DND-41 (cell line): ENCODE measurements around the gene LIG1.

Experiments used
- ATAC-seq: fragments of 200-7000 bp; cut with Tn5 transposase; 3 replicates; pipeline ENCODE4 v1.9.1; 2021; ENCODE audit warnings: low read depth; ENCODE audit not compliant: insufficient read depth
- DNase-seq: peaks from one replicate; pipeline ENCODE4 v3.0.0-alpha.2; 2020
- H2AFZ ChIP-seq: 2 replicates; pipeline ENCODE4 v1.6.0; 2012; ENCODE audit warnings: low read depth, low read length
- H3K27ac ChIP-seq: 2 replicates; pipeline ENCODE4 v1.5.1; 2012; ENCODE audit warnings: low read length, inconsistent platforms
- H3K27me3 ChIP-seq: fragments of 200-600 bp; sonication (generic); 2 replicates; pipeline ENCODE4 v1.6.0; 2012; ENCODE audit warnings: low read length, mild to moderate bottlenecking, inconsistent platforms; ENCODE audit not compliant: insufficient read depth, poor library complexity
- H3K36me3 ChIP-seq: 2 replicates; pipeline ENCODE4 v1.5.1; 2012; ENCODE audit warnings: low read length, inconsistent platforms; ENCODE audit not compliant: insufficient read depth
- H3K4me1 ChIP-seq: 2 replicates; pipeline ENCODE4 v1.5.1; 2012; ENCODE audit warnings: mild to moderate bottlenecking, low read length; ENCODE audit not compliant: insufficient read depth
- H3K4me2 ChIP-seq: 2 replicates; pipeline ENCODE4 v1.6.0; 2012; ENCODE audit warnings: mild to moderate bottlenecking, moderate library complexity, low read length, inconsistent platforms; ENCODE audit not compliant: insufficient read depth
- H3K4me3 ChIP-seq, 2 experiments: fragments of 200-600 bp in 1 of 2; shearing (Covaris generic) in 1 of 2; 2 replicates each; pipeline ENCODE4 v1.5.1; 2012 to 2016; ENCODE audit warnings: inconsistent platforms in 2 of 2, low read length in 2 of 2, mild to moderate bottlenecking in 2 of 2, low read depth in 1 of 2, moderate library complexity in 1 of 2
- H3K79me2 ChIP-seq: 2 replicates; pipeline ENCODE4 v1.6.0; 2012; ENCODE audit warnings: low read length, inconsistent platforms; ENCODE audit not compliant: insufficient read depth
- H3K9ac ChIP-seq: 2 replicates; pipeline ENCODE4 v1.6.0; 2012; ENCODE audit warnings: low read depth, mild to moderate bottlenecking, inconsistent platforms, low read length, moderate library complexity
- H3K9me3 ChIP-seq: 2 replicates; pipeline ENCODE4 v1.5.1; 2012; ENCODE audit warnings: low read length, moderate library complexity, mild to moderate bottlenecking, inconsistent platforms; ENCODE audit not compliant: insufficient read depth, severe bottlenecking
- H4K20me1 ChIP-seq: 2 replicates; pipeline ENCODE4 v1.6.0; 2012; ENCODE audit warnings: low read length; ENCODE audit not compliant: insufficient read depth
- EZH2 ChIP-seq: IDR thresholded peaks from 3 replicates; pipeline ENCODE4 v1.6.1; 2012; ENCODE audit warnings: borderline replicate concordance, low read depth, mild to moderate bottlenecking, moderate library complexity, low read length, inconsistent platforms; ENCODE audit not compliant: severe bottlenecking
- TF ChIP-seq, protein P1 (sequence below): IDR thresholded peaks from 2 replicates; pipeline ENCODE4 v1.5.1; 2012; ENCODE audit warnings: borderline replicate concordance, low read length, moderate library complexity, mild to moderate bottlenecking; ENCODE audit not compliant: poor library complexity, severe bottlenecking; ENCODE audit errors: extremely low read depth

LIG1 gene

DNA sequence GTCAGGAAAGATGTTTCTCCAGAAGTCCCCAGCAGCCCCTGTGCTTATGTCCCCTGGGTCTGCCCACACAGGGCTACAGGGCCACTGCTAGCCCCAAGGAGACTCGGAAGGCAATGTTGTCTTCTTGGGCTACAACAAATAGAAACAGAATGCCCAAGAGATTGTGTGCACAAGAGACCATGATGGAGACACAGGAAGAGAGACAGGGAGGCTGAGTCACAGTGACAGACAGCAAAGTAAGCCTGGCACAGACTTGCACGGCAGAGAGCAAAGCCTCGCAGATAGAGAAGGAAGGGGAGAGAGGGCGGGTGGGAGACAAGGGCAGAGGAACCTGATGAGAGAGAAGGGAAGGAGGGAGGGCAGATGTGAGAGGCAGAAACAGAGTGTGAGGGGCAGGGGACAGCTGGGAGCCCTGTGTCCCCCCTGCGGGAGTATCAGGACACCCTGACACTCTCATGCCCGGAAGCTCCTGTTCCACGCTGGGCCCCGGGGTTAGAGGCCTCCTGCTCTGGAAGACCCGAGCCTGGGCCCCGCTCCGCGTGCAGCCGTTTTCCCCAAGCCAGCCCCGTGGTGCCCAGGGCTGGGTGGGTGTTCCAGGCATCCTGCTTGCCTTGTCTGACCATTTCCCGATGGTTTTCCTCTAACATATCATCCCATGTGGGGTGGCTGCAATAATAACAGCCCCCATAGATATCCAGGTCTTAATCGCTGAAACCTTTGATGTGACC lies 56.8 kb downstream of the LIG1 start:
- DNase-seq (no peak), ATAC-seq (no peak)
- Histone ChIP-seq H3K36me3 (peaks cover 38% of the 10 kb centered on the region), H4K20me1 (no peaks in the 10 kb centered on the region), H2AFZ (no peak overlapping the region), H3K9ac (no peak overlapping the region), H3K27ac (no peak overlapping the region), H3K4me2 (no peak overlapping the region), H3K4me3 (no peak overlapping the region), H3K4me1 (peaks cover 5% of the 10 kb centered on the region), H3K27me3 (no peaks in the 10 kb centered on the region), H3K9me3 (no peaks in the 10 kb centered on the region), H3K79me2 (no peaks in the 10 kb centered on the region)
- TF ChIP-seq EZH2 = no peak
- TF ChIP-seq, protein P1, sequence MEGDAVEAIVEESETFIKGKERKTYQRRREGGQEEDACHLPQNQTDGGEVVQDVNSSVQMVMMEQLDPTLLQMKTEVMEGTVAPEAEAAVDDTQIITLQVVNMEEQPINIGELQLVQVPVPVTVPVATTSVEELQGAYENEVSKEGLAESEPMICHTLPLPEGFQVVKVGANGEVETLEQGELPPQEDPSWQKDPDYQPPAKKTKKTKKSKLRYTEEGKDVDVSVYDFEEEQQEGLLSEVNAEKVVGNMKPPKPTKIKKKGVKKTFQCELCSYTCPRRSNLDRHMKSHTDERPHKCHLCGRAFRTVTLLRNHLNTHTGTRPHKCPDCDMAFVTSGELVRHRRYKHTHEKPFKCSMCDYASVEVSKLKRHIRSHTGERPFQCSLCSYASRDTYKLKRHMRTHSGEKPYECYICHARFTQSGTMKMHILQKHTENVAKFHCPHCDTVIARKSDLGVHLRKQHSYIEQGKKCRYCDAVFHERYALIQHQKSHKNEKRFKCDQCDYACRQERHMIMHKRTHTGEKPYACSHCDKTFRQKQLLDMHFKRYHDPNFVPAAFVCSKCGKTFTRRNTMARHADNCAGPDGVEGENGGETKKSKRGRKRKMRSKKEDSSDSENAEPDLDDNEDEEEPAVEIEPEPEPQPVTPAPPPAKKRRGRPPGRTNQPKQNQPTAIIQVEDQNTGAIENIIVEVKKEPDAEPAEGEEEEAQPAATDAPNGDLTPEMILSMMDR = no peak

DNA sequence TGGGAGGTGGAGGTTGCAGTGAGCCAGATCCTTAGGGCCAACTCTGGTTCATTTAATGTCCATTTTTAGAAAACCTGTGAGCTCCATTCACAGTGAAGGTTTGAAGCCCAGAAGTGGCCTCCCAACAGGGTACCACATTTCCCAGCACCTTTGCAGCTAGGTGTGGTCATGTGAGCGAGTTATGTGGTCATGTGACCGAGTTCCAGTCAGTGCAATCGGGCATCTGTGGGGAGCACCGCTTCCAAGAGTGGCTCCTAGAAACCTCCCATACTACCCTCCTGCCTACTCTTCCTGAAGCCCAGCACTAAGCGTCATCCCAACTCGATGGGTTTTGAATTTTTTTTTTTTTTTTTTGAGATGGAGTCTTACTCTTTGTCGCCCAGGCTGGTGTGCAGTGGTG lies 58.9 kb downstream of the LIG1 start:
- Histone ChIP-seq H3K4me3 (no peak overlapping the region), H3K4me1 (peaks cover 5% of the 10 kb centered on the region), H3K4me2 (no peak overlapping the region), H3K79me2 (no peaks in the 10 kb centered on the region), H3K36me3 (peaks cover 17% of the 10 kb centered on the region), H3K27me3 (no peaks in the 10 kb centered on the region), H4K20me1 (no peaks in the 10 kb centered on the region), H2AFZ (no peak overlapping the region), H3K27ac (no peak overlapping the region), H3K9ac (no peak overlapping the region), H3K9me3 (no peaks in the 10 kb centered on the region)
- no peak for ATAC-seq
- DNase-seq = no peak
- TF ChIP-seq, protein P1 = no peak
- no peak for TF ChIP-seq EZH2

DNA sequence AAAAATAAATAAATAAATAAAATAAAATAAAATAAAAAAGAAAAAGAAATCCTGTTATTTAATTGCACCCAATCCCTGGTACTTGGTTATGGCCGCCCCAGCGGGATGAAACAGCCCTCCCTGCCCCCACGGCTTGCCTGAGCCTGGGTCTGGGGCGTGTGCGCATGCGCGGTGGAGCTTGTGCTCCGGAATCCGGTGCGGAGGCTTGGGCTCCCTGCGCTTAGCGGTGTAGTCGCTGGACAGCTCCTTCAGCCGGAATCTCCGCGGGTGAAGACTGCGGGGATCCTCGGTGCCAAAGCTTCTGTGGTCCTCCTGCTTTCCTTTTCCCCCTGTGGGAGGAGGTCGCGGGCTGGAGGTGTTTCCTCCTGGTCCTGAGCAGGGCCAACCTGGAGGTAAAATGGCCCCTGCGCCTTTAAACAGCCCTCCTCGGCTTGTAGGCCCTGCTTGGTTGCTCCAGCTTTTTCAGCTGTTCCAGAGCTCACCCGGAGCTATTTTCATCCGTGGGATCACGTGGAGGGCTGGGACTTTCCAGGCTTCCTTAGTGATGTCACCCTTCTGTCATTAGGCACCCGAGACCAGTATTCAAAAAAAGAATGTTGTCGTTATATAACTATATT lies 59.7 kb downstream of the LIG1 start, which contains the start of gene PLA2G4C:
Gene PLA2G4C, minus strand, starts transcription at position 468 of the 617 bp plus-strand sequence. CDS start 4,288 bp downstream, outside the sequence.
- DNase-seq (peak; percentile 77), ATAC-seq (peak; percentile 79)
- Histone ChIP-seq H3K27me3 (no peaks in the 10 kb centered on the region), H3K79me2 (no peaks in the 10 kb centered on the region), H3K36me3 (peaks cover 11% of the 10 kb centered on the region), H4K20me1 (no peaks in the 10 kb centered on the region), H3K4me1 (peaks cover 5% of the 10 kb centered on the region), H3K9ac (peak within 1 kb of the TSS; percentile 50), H3K9me3 (no peaks in the 10 kb centered on the region), H3K4me3 (peak within 1 kb of the TSS in 1 of 2 experiments; percentile 56; a peak in 3 of 4 replicates), H2AFZ (peak within 1 kb of the TSS; percentile 69), H3K27ac (peak within 1 kb of the TSS; percentile 56), H3K4me2 (peak within 1 kb of the TSS; percentile 75)
- no peak for TF ChIP-seq EZH2
- TF ChIP-seq, protein P1 = no peak
